Left ventricle myocardium superior (tissue), 1 donor: Measurements from ENCODE around the gene UQCR10. TPM values are rescaled to one million over a fixed set of nuclear protein-coding genes. Genes with fewer than 3 reads are reported as not detected.
A peak's percentile ranks its signal among the peaks of the same experiment; 100 is the strongest.

ENCODE experiments used
- ATAC-seq: fragments of 200-7000 bp; cut with Tn5 transposase; one replicate; pipeline ENCODE4 v1.9.1; 2020; ENCODE audit warnings: mild to moderate bottlenecking, moderate library complexity
- DNase-seq: peaks from one replicate; pipeline ENCODE4 v3.0.0-alpha.2; 2020
- intact Hi-C: fragments of 100-400 bp; cut with micrococcal nuclease; formaldehyde crosslinking; loops from one replicate; pipeline ENCODE4 v1.11.0; 2022
- total RNA-seq: library from RNA; stranded (reverse); fragmentation: NEBNext Ultra II Directional; extraction: Animal tissue kit (Norgen Biotek cat#: 25700); gene quantifications from one replicate; pipeline ENCODE4 v1.2.1, GENCODE V29; 2021
- donor health status: DM: no; HTN: yes; CAD: no; lungs with severe emphysema.

The UQCR10 gene
- total RNA-seq, 1 donor from 2014 or later: 402 TPM

DNA sequence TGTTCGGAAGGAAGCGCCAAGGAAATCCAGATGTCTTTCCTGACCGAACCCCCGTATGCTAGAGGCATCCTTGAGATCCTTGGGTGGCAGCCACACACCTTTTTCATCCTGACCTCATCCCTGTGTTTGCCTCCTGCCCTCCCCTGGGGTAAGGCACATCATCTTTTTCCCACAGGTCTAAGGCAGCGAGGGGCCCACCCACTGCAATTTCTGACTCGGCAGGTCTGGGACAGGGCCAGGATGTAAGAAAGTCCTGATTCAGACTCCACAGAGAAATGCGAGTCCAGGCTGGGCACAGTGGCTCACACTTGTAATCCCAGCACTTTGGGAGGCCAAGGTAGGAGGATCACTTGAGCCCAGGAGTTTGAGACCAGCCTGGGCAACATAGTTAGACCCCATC, 10.8 kb upstream of the UQCR10 start:
- DNase-seq (no peak), ATAC-seq (no peak)
- intact Hi-C loops: no loop called here

DNA sequence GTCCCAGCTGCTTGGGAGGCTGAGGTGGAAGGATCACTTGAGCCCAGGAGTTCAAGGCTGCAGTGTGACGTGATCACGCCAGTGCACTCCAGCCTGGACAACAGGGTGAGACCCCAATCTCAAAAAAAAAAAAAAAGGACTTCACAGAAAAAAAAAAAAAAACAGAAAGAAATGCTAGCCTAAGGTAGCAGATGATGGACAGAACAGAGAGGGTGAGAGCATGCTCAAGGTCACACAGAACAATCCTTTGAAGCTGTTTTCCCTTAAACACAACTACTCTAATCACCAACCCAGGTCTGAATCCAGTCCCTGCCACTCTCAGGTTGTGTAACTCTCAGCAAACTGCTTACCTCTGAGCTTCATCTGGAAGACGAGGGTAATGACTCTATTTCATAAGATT, 10.1 kb upstream of the UQCR10 start:
- DNase-seq (no peak), ATAC-seq (no peak)

DNA sequence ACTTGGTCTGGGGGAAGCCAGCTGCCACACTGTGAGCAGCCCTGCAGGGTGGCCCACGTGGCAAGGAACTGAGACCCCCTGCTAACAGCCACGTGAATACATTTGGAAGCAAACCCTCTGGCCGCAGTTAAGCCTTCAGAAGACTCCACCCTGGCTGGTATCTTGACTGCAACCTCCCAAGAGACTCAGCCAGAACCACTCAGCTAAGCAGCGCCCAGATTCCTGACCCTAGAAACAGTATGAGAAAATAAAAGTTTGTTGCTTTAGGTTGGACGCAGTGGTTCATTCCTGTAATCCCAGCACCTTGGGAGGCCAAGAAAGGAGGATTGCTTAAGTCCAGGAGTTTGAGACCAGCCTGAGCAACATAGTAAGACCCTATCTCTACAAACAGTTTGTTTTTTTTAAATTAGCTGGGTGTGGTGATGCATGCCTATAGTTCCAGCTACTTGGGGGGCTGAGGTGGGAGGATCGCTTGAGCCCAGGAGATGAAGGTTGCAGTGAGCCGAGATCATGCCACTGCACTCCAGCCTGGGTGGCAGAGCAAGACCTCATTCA, 9.0 kb upstream of the UQCR10 start:
- ATAC-seq (no peak), DNase-seq (no peak)
- intact Hi-C loops: no loop called here

More for the DNA sequence above, 10.1 kb upstream of the UQCR10 start:
- intact Hi-C loops: no loop called here

DNA sequence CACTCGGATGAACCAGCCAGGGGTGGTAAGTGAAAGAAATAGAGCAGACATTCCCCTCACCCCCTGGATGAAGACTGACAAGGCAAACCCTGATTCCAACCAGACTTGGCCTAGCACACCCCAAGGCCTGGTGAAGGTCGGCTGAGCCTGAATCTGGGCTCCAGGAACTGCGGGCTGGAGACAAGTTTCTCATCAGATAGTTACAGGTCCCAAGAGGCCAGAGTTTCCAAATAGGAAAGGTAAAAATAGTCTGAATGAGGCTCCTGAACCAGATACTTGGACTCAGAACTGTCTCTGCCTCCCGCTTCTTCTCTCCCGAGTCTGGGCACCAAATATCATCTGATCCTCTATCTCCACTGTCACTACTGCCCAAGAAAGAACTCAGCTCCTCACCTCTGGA, 8.2 kb upstream of the UQCR10 start:
- intact Hi-C loops: no loop called here
- ATAC-seq (peak; percentile 27), DNase-seq (no peak)

DNA sequence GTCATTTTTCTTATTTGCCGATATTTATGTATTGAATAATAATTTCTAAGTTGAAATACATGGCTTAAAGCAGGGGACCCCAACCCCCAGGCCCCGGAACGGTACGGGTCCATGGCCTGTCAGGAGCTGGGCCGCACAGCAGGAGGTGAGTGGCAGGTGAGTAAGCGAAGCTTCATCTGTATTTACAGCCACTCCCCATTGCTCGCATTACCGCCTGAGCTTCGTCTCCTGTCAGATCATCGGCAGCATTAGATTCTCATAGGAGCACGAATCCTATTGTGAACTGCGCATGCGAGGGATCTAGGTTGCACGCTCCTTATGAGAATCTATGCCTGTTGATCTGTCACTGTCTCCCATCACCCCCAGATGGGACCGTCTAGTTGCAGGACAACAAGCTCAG, 4.9 kb upstream of the UQCR10 start:
- no peak for ATAC-seq
- DNase-seq: no peak
- intact Hi-C loops: no loop called here

DNA sequence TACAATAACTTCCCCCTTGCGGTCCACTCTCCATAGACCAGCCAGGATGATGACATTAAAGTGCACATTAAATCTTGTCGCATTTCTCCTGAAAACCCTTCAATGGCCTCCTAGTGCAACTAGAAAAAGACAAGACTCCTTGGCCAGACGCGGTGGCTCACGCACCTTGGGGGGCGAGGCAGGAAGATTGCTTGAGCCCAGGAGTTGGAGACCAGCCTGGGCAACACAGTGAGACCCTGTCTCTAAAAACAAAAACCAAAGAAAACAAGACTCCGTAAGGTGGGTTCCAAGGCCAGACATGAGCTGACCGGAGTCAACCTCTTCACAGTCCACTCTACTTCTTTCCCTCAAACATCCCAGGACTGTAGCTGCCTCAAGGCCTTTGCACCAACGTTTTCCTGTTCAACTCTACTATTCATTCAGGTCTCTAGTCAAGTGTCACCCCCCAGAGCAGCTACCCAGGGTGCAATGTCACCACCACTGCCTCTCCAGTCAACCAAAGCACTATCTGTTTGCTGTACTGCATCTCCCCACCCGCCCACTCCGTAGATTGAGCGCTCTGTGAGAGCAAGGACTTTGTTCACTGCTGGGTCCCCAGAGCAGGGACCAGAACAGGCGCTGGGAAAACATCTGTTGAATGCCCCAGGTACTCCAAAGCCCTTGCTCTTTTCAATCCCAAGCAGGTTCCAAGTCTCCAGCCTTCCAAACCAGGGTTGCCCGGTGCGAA, 1.1 kb upstream of the UQCR10 start:
- peak; percentile 0 for ATAC-seq
- DNase-seq: no peak
- intact Hi-C loops: loop anchor here (5.0 kb wide), 1 partner anchor 71 kb away; the partner anchor contains the start of gene ASCC2

DNA sequence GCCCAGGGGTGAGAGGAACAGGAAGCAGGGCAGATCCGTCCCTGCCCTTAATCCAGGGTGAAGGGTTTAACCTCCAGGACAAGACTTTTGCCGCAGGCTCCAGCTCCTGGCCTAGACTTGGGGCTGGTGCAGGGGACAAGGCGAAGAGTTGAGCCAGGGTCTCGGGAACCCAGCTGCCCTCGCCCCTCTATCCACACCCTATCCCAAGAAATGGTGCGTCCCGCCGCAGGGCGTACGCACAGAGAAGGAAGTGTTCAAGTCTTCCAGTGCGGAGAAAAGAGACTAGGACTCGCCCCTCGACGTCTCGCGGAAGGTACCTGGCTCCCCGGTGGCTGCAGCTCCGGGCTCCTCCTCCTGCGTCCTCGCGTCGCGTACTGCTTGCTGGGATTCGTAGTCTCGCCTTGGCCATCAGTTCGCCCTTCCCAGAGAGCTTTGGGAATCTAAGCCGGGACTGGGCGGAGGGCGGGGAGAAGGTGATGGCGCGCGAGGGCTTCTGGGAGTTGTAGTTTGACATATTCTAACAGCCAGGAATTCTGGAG, 468 bp upstream of the UQCR10 start, which contains the start of gene ZMAT5:
ZMAT5 (minus strand) TSS at position 376 of the 539 bp plus-strand sequence. CDS start 18,463 bp downstream, outside the sequence.
- intact Hi-C loops: loop anchor here (5.0 kb wide), 1 partner anchor 71 kb away; the partner anchor contains the start of gene ASCC2
- ATAC-seq (peak; percentile 98), DNase-seq (peak; percentile 95)

DNA sequence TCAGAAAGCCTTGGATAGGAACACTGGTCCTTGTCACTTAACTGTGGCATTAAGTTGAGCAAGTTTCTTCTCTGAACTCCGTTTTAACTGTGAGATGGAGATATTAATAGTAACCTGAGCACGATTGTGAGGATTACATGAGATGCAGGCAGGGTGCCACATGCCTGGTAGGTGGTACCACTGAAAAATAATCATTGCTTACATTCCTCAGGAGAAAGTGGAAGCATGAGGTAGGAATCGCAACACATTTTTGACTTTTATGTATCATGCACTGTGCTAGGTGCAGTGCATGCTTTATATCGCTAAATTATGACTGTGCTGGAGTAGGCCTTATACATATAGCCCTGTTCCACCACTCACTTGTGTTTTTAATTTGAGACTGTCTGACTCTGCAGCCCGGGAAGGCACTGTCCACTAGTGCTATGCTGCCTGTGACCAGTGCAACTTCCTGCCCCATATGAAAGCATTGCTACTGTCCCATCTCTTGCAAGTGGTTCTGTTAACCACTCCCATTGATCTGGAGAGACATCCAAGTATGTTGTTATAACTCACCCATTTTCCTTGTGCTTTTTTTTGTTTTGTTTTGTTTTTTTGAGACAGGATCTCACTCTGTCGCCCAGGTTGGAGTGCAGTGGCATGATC, 1.0 kb downstream of the UQCR10 start:
- intact Hi-C loops: loop anchor here (5.0 kb wide), 1 partner anchor 69 kb away; the partner anchor contains the start of gene ASCC2
- ATAC-seq (peak; percentile 38), DNase-seq (no peak)

DNA sequence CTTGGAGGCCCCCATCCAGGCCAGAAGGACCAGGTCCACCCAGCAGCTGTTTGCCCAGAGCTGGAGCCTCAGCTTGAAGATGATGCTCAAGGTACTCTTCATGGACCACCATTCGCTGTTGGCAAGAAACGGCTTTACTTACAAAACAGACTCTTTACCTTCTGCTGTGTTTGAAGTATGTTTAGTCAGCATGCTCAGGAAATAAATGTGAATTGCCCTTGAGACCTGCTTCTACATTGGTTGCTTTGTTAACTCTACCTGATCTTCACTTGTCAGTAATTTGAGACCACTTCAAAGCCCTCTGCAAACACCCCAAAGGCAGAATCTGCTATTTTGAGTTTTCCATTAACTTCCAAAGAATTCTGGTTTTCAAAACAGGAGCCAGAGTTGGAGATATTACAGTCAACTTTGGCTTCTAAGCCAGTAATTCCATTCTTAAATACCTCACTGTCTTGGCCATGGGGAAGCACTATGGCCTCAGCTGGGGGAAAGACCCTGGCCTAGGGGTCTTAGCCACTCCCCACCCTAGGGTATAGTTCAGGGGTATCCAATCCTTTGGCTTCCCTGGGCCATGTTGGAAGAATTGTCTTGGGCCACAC, 2.7 kb downstream of the UQCR10 start:
- ATAC-seq: no peak
- no peak for DNase-seq
- intact Hi-C loops: loop anchor here (5.0 kb wide), 1 partner anchor 67 kb away; the partner anchor contains the start of gene ASCC2

DNA sequence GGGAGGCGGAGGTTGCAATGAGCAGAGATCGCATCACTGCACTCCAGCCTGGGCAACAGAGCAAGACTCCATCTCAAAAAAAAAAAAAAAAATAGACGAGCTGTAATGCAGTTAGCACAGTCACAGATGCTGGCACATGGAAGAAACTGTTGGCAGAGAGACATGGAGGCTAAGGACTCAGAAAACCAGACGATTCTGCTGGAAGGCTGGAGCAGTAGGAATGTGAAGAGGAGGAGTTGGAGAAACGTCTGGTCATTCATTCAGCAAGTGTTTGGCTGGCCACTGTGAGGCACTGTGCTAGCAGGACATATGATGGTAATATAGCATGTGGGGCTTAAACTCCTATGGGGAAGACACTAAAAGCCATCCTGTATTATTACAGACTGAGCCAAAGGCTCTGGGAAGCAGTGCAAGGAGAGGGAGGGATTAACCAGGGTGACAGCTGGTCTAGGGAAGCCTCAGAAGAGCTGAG, 5.0 kb downstream of the UQCR10 start:
- intact Hi-C loops: no loop called here
- DNase-seq (no peak), ATAC-seq (peak; percentile 15)

DNA sequence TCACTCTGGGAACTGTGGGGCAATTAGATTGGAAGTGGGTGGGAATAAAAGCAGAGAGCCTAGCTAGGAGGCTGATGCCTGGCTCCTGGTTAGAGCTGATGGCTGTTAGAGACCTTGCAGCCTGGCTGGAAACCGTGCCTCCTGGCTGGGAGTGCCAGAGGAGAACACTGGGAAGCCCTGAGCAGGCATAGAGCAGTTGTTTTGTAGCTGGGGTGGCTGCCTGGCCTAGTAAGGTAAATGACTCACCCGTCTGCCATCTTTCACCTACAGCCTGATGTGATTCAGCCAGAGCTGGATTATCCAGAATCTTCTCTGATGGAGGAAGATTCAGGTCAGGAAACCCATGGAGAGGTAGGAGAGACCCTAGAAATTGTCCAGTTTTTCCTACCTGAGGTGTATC, 6.1 kb downstream of the UQCR10 start:
- ATAC-seq (peak; percentile 59), DNase-seq (no peak)
- intact Hi-C loops: no loop called here

DNA sequence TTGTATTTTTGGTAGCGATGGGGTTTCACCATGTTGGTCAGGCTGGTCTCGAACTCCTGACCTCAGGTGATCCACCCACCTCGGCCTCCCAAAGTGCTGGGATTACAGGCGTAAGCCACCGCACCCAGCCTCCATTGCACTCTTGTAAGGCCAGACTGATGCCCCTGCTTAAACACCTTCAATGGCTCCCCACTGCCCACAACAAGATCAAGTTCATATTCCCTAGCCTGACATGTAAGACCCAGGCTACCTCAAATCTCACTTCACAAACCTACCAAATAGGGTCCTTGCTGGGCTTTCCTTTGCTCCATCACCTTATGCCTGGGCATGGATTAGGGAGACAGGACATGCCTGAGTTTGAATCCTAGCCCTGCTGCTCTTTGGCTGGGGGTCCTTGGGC, 13.1 kb downstream of the UQCR10 start:
- ATAC-seq (no peak), DNase-seq (no peak)
- intact Hi-C loops: no loop called here

DNA sequence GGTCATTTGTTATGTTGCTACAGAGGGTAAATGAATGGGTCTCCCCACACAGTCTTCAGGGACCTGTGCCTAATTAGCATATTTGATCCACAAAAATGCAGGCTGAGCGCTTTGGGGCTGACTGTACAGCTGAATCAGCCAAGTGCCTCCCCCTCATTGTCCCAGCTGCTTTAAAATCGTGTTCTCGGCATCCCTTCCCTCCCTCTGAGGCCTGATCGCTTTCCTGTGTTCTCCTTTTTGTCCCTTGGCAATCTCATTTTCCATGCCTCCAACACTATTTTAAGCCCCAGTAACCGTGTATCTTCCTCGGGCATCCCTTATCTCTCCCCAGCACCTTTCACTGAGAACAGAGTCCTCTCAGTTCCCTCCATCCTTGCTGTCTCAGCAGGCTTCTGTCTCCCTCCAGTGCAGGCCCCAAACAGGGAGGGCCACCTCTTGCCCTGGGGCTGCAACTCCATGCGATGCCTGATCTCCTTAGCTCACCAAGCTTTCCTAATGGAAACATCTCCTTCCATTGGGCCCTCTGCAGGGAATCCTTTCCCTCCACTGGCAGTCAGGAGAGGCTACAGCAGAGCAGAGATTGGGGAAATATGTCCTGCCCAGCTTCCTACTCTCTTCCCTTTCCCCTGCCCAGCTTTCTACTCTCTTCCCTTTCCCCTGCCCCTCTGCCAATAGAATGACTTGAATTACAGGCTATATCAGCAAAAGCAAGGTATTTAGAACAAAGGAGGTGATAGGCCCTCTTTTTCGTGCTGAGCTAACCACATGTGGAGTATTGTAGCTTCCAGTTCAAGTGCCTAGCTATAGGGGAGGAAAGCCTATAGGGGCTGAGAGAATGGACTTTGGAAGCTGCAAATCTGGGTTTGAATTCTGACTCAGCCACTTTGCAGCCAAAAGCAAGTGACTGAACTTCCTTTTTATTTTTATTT, 13.8 kb downstream of the UQCR10 start:
- intact Hi-C loops: no loop called here
- peak; percentile 55 for ATAC-seq
- DNase-seq: no peak

DNA sequence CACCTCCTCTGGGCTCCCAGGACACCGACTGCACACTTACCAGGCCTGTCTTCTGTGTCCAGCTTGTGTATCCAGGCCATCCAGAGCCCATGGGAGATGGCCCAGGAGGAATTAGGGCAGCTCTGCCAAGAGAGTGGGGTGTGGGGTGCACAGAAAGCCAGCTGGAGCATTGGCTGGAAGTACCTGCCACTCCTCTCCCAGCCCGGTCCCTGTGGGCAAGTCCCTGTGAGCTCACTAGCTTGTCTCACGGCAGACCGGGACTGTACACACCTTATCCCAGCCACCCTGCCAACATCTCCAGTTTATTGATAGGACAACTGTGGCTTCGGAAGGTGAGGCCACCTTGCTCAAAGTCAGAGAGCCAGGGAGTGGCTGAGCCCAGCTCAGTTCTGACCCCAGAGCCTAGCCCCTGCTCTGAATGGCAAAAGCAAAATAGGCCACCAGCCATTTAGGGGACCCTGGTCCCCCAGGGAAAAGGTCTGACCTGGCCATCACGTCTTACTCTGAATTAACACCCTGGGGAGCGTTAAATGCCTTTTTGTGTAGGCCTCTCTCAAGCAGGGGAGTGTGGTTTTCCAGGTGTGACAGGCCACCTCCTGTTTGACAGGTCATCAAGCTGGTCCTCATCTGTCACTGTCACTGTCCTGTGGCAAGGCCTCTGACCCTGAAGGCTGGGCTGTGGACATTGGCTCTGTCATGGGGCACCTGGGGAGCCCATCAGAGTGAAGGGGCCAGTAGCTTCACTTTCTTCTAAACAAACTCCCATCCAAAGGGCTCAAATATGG, 15.1 kb downstream of the UQCR10 start:
- ATAC-seq (peak; percentile 82), DNase-seq (peak; percentile 79)
- intact Hi-C loops: no loop called here

DNA sequence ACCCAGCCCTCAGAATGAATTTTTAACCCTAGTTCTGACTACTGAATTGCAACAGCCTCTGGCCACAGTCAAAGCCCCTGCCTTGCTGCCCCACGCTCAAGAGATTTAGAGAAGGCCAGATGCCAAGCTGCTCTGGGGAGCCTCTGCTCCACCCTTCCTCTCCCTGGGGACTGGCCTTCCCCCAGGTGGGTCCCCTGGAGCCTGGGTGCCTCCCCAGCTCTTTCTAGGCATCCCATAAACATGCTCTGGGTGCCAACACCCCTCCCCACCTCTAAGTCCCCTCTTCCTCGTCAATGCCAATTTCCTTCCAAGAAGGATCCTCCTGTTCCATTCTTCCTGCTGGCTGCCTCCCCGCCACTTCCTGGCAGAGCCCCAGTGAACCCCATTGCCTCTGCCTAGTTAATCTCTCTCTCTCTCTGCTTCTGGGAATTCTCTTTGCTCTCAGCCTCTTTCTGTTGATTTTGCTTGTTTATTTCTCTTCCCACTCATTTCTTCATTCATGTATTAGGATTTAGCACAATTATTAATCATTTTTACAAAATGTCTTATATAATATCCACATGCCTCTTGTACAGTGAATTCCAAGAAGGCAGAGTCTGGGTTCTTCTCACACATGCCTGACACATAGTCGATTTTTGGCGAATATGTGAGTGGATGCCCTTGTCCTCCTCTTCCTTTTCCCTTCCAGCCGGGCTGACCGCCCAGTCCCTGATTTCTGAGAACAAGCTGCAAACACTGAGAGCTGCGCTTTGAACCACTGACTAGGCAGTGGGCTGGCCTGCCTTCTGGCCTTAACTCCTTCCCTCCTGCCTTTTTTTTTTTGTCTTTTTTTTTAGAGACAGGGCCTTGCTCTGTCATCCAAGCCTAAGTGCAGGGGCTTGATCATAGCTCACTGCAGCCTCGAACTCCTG, 17.5 kb downstream of the UQCR10 start:
- no peak for ATAC-seq

DNA sequence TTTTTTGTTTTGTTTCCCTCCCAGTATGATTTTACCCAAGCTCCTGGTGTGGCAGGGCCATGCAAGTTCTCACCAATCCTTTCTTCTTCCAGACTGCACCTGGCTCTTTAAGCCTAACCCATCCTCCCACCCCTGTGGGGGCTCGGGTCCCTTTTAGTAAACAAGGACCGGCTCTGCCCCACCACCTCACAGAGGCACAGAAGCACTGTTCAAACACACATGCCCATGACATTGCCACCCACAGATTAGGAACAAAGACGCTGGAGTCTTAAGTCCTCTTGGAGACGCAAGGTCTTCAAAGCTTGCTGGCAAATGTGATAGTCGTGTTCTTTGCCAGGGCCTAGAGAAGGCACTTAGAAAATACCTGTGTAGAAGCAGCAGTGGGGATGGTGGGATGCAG, 18.9 kb downstream of the UQCR10 start:
- intact Hi-C loops: no loop called here
- DNase-seq (no peak), ATAC-seq (no peak)

More for the DNA sequence above, 17.5 kb downstream of the UQCR10 start:
- peak; percentile 50 for DNase-seq
- intact Hi-C loops: no loop called here
